ENCODE measurements around the gene CNN2. TPM values are rescaled to one million over a fixed set of nuclear protein-coding genes. Genes with fewer than 3 reads are reported as not detected.

The CNN2 gene
- total RNA-seq, 1 experiment from 2014 or later = 97.9 TPM

- Histone ChIP-seq H3K79me2 (ENCODE audit: low read length) (0 out of 2 replicates have a peak, but pooled peaks cover 4% of the 10 kb centered on the region), H2AFZ (ENCODE audit: low read length) (no peak overlapping the region), H3K36me3 (ENCODE audit: low read depth, low read length) (no peaks in the 10 kb centered on the region), H3K27ac (ENCODE audit: low read length) (no peak overlapping the region), H3K9me2 (replicated peaks; ENCODE audit: low read length) (no peaks in the 10 kb centered on the region), H3K9me3 (ENCODE audit: low read length) (no peaks in the 10 kb centered on the region), H3K4me2 (ENCODE audit: low read length) (peak overlapping the region; percentile 87), H3K9ac (ENCODE audit: low read length) (no peak overlapping the region; the same call in 1 of the 2 replicates), H3K4me3 (ENCODE audit: low read length) (peak overlapping the region; percentile 73), H3F3A (ENCODE audit: low read length, unreplicated experiment) (no peaks in the 10 kb centered on the region), H3K4me1 (ENCODE audit: insufficient read depth, low read length) (peaks cover 18% of the 10 kb centered on the region), H4K20me1 (ENCODE audit: low read length) (no peaks in the 10 kb centered on the region), H3K27me3 (ENCODE audit: low read length) (no peaks in the 10 kb centered on the region)
- DNase-seq (peak; percentile 57), ATAC-seq (peak; percentile 11)
- CTCF ChIA-PET = no interaction called here
- no TSS peak for BruUV-seq (replicated peaks)
- intact Hi-C loops (cut with micrococcal nuclease) = loop anchor here (5.0 kb wide), 1 partner anchor 36 kb away; the partner anchor contains the start of gene GPX4
- TF ChIP-seq EZH2 (IDR thresholded peaks at IDR 0.05; ENCODE audit: low read length, unreplicated experiment) (no peak), EZH2phosphoT487 (IDR thresholded peaks at IDR 0.05; ENCODE audit: borderline replicate concordance, low read length) (no peak)
- TF ChIP-seq, protein P1, sequence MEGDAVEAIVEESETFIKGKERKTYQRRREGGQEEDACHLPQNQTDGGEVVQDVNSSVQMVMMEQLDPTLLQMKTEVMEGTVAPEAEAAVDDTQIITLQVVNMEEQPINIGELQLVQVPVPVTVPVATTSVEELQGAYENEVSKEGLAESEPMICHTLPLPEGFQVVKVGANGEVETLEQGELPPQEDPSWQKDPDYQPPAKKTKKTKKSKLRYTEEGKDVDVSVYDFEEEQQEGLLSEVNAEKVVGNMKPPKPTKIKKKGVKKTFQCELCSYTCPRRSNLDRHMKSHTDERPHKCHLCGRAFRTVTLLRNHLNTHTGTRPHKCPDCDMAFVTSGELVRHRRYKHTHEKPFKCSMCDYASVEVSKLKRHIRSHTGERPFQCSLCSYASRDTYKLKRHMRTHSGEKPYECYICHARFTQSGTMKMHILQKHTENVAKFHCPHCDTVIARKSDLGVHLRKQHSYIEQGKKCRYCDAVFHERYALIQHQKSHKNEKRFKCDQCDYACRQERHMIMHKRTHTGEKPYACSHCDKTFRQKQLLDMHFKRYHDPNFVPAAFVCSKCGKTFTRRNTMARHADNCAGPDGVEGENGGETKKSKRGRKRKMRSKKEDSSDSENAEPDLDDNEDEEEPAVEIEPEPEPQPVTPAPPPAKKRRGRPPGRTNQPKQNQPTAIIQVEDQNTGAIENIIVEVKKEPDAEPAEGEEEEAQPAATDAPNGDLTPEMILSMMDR (conservative IDR thresholded peaks at IDR 0.05; ENCODE audit: low read depth, low read length) = no peak
- POLR2A ChIA-PET (ENCODE audit: unreplicated experiment) = no interaction called here
These were observed 39.9 kb downstream of the CNN2 start for GRCh38 chr19:1066251-1066747.

- no TSS peak for BruUV-seq (replicated peaks)
- H3K4me1 ChIP-seq (ENCODE audit: insufficient read depth, low read length) = peaks cover 18% of the 10 kb centered on the region
- POLR2A ChIA-PET (ENCODE audit: unreplicated experiment) = no interaction called here
- intact Hi-C loops (cut with micrococcal nuclease) = loop anchor here (5.0 kb wide), 1 partner anchor 35 kb away; the partner anchor contains the start of gene GPX4
- no peaks in the 10 kb centered on the region for H4K20me1 ChIP-seq (ENCODE audit: low read length)
- H3F3A ChIP-seq (ENCODE audit: low read length, unreplicated experiment) = no peaks in the 10 kb centered on the region
- ATAC-seq (peak; percentile 6), DNase-seq (peak; percentile 48)
- no peaks in the 10 kb centered on the region for H3K9me3 ChIP-seq (ENCODE audit: low read length)
- H3K79me2 ChIP-seq (ENCODE audit: low read length) = 0 out of 2 replicates have a peak, but pooled peaks cover 4% of the 10 kb centered on the region
- peak within 1 kb of the TSS; percentile 73 for H3K4me3 ChIP-seq (ENCODE audit: low read length)
- CTCF ChIA-PET = no interaction called here
- peak within 1 kb of the TSS; percentile 53; the same call in 1 of the 2 replicates for H3K27ac ChIP-seq (ENCODE audit: low read length)
- H3K4me2 ChIP-seq (ENCODE audit: low read length) = peak within 1 kb of the TSS; percentile 87
- H3K9ac ChIP-seq (ENCODE audit: low read length) = peak within 1 kb of the TSS; percentile 49
- peak within 1 kb of the TSS; percentile 68 for H2AFZ ChIP-seq (ENCODE audit: low read length)
- no peak for TF ChIP-seq EZH2 (IDR thresholded peaks at IDR 0.05; ENCODE audit: low read length, unreplicated experiment)
- TF ChIP-seq EZH2phosphoT487 (IDR thresholded peaks at IDR 0.05; ENCODE audit: borderline replicate concordance, low read length) = no peak
- TF ChIP-seq, protein P1 (conservative IDR thresholded peaks at IDR 0.05; ENCODE audit: low read depth, low read length) = no peak
- no peaks in the 10 kb centered on the region for H3K27me3 ChIP-seq (ENCODE audit: low read length)
- H3K36me3 ChIP-seq (ENCODE audit: low read depth, low read length) = no peaks in the 10 kb centered on the region
- H3K9me2 ChIP-seq (replicated peaks; ENCODE audit: low read length) = no peaks in the 10 kb centered on the region
These were observed 40.4 kb downstream of the CNN2 start, which contains the start of gene ARHGAP45 for GRCh38 chr19:1066748-1067340. TSS of gene ARHGAP45 (plus strand) at chr19:1067167. CDS start at chr19:1067406, 239 bp downstream.
